GM12891 (cell line): ENCODE data around the gene TRIP12.

Source experiments
- POLR2A ChIP-seq: IDR thresholded peaks from 2 replicates; pipeline ENCODE4 v1.6.1; 2011; ENCODE audit warnings: low read depth, low read length, control low read depth
- POLR2AphosphoS5 ChIP-seq: IDR thresholded peaks from 2 replicates; pipeline ENCODE4 v1.6.1; 2011; ENCODE audit warnings: low read depth, low read length, control low read depth
- SPI1 ChIP-seq: IDR thresholded peaks from 2 replicates; pipeline ENCODE4 v1.6.1; 2011; ENCODE audit warnings: low read depth, low read length, control low read depth
- TAF1 ChIP-seq: IDR thresholded peaks from 2 replicates; pipeline ENCODE4 v1.6.1; 2011; ENCODE audit warnings: low read depth, low read length, control low read depth

- TF ChIP-seq POLR2A = no peak
- TF ChIP-seq POLR2AphosphoS5 = no peak
- no peak for TF ChIP-seq TAF1
- TF ChIP-seq SPI1 = no peak
Observed at GRCh38 chr2:229731363-229731762, 190.4 kb downstream of the TRIP12 start.
